HL-60/S4 (cell line): ENCODE measurements around the gene BLNK.

Experiments
- in situ Hi-C: fragments of 300-500 bp; cut with MboI; formaldehyde crosslinking; loops from 2 replicates; pipeline ENCODE4 v1.14.3; 2022; ENCODE audit warnings: low sequenced_read_pairs

BLNK gene

GRCh38 chr10:96165726-96166125 lies 105.6 kb downstream of the BLNK start:
- in situ Hi-C loops: no loop called here

GRCh38 chr10:96153070-96153469 lies 118.3 kb downstream of the BLNK start:
- in situ Hi-C loops: no loop called here

GRCh38 chr10:96152437-96152836 lies 118.9 kb downstream of the BLNK start:
- in situ Hi-C loops: no loop called here
